ENCODE results near the gene MRPL23. TPM values are rescaled to one million over a fixed set of nuclear protein-coding genes. Genes with fewer than 3 reads are reported as not detected.

Gene MRPL23
- total and polyA plus RNA-seq, 2 donors (not counting 1 experiment from before 2014, with no cell fraction given) = 68.2 to 95.3 TPM

GRCh38 chr11:1987024-1987423, 39.9 kb downstream of the MRPL23 start:
- no peak overlapping the region for H3K4me3 ChIP-seq (replicated peaks in 1 of 4; ENCODE audit: control extremely low read depth in 1 of 4, insufficient read depth in 1 of 4, low read depth in 3 of 4, low read length in 4 of 4)
- no peaks in the 10 kb centered on the region for H3K4me1 ChIP-seq (ENCODE audit: control insufficient read depth, extremely low read depth, insufficient read depth, low read length)
- no peak for DNase-seq (ENCODE audit: low read depth in 2 of 2)
- no peaks in the 10 kb centered on the region for H3K36me3 ChIP-seq (ENCODE audit: control insufficient read depth, insufficient read depth, low read length)
- H3K9ac ChIP-seq (ENCODE audit: insufficient read depth, low read length) = no peak overlapping the region
- no peak overlapping the region for H2AFZ ChIP-seq (ENCODE audit: low read length)
- no peak overlapping the region for H3K27ac ChIP-seq (ENCODE audit: insufficient read depth, low read length)
- H4K20me1 ChIP-seq (ENCODE audit: control insufficient read depth, extremely low read depth, insufficient read depth, low read length) = no peaks in the 10 kb centered on the region
- no peaks in the 10 kb centered on the region for H3K79me2 ChIP-seq (ENCODE audit: control insufficient read depth, insufficient read depth, low read length)
- no peaks in the 10 kb centered on the region for H3K9me3 ChIP-seq (ENCODE audit: control insufficient read depth, insufficient read depth, low read depth, low read length)
- H3K4me2 ChIP-seq (ENCODE audit: extremely low read depth, insufficient read depth, low read length) = no peak overlapping the region
- H3K27me3 ChIP-seq (ENCODE audit: control insufficient read depth, insufficient read depth, low read length) = no peaks in the 10 kb centered on the region
- TF ChIP-seq EZH2 (IDR thresholded peaks at IDR 0.05; ENCODE audit: low read length, missing control alignments) (no peak), CTCF (conservative IDR thresholded peaks at IDR 0.05 in 1 of 2, IDR thresholded peaks at IDR 0.05 in 1 of 2; ENCODE audit: low read depth in 1 of 2, low read length in 2 of 2) (no peak)

GRCh38 chr11:1988174-1988573, 41.0 kb downstream of the MRPL23 start:
- H3K4me2 ChIP-seq (ENCODE audit: extremely low read depth, insufficient read depth, low read length) = no peak overlapping the region
- no peak overlapping the region for H2AFZ ChIP-seq (ENCODE audit: low read length)
- H3K9ac ChIP-seq (ENCODE audit: insufficient read depth, low read length) = no peak overlapping the region
- no peaks in the 10 kb centered on the region for H4K20me1 ChIP-seq (ENCODE audit: control insufficient read depth, extremely low read depth, insufficient read depth, low read length)
- no peak overlapping the region for H3K27ac ChIP-seq (ENCODE audit: insufficient read depth, low read length)
- no peaks in the 10 kb centered on the region for H3K27me3 ChIP-seq (ENCODE audit: control insufficient read depth, insufficient read depth, low read length)
- H3K79me2 ChIP-seq (ENCODE audit: control insufficient read depth, insufficient read depth, low read length) = no peaks in the 10 kb centered on the region
- no peaks in the 10 kb centered on the region for H3K36me3 ChIP-seq (ENCODE audit: control insufficient read depth, insufficient read depth, low read length)
- H3K4me1 ChIP-seq (ENCODE audit: control insufficient read depth, extremely low read depth, insufficient read depth, low read length) = no peaks in the 10 kb centered on the region
- no peak for DNase-seq (ENCODE audit: low read depth in 2 of 2)
- no peak overlapping the region for H3K4me3 ChIP-seq (replicated peaks in 1 of 4; ENCODE audit: control extremely low read depth in 1 of 4, insufficient read depth in 1 of 4, low read depth in 3 of 4, low read length in 4 of 4)
- no peak for TF ChIP-seq CTCF (conservative IDR thresholded peaks at IDR 0.05 in 1 of 2, IDR thresholded peaks at IDR 0.05 in 1 of 2; ENCODE audit: low read depth in 1 of 2, low read length in 2 of 2)
- no peak for TF ChIP-seq EZH2 (IDR thresholded peaks at IDR 0.05; ENCODE audit: low read length, missing control alignments)
- no peaks in the 10 kb centered on the region for H3K9me3 ChIP-seq (ENCODE audit: control insufficient read depth, insufficient read depth, low read depth, low read length)

- H3K27me3 ChIP-seq (ENCODE audit: control insufficient read depth, insufficient read depth, low read length) = no peaks in the 10 kb centered on the region
- H3K36me3 ChIP-seq (ENCODE audit: control insufficient read depth, insufficient read depth, low read length) = no peaks in the 10 kb centered on the region
- no peak overlapping the region for H2AFZ ChIP-seq (ENCODE audit: low read length)
- no peak for TF ChIP-seq CTCF (conservative IDR thresholded peaks at IDR 0.05 in 1 of 2, IDR thresholded peaks at IDR 0.05 in 1 of 2; ENCODE audit: low read depth in 1 of 2, low read length in 2 of 2)
- no peak for TF ChIP-seq EZH2 (IDR thresholded peaks at IDR 0.05; ENCODE audit: low read length, missing control alignments)
- H3K79me2 ChIP-seq (ENCODE audit: control insufficient read depth, insufficient read depth, low read length) = no peaks in the 10 kb centered on the region
- H4K20me1 ChIP-seq (ENCODE audit: control insufficient read depth, extremely low read depth, insufficient read depth, low read length) = no peaks in the 10 kb centered on the region
- H3K4me1 ChIP-seq (ENCODE audit: control insufficient read depth, extremely low read depth, insufficient read depth, low read length) = no peaks in the 10 kb centered on the region
- DNase-seq (ENCODE audit: low read depth in 2 of 2) = no peak
- H3K27ac ChIP-seq (ENCODE audit: insufficient read depth, low read length) = no peak overlapping the region
- H3K4me3 ChIP-seq (replicated peaks in 1 of 4; ENCODE audit: control extremely low read depth in 1 of 4, insufficient read depth in 1 of 4, low read depth in 3 of 4, low read length in 4 of 4) = no peak overlapping the region
- no peaks in the 10 kb centered on the region for H3K9me3 ChIP-seq (ENCODE audit: control insufficient read depth, insufficient read depth, low read depth, low read length)
- H3K4me2 ChIP-seq (ENCODE audit: extremely low read depth, insufficient read depth, low read length) = no peak overlapping the region
- H3K9ac ChIP-seq (ENCODE audit: insufficient read depth, low read length) = no peak overlapping the region
These were observed 41.7 kb downstream of the MRPL23 start for GRCh38 chr11:1988667-1989317.
